Measurements from ENCODE around the gene RIMS1.

Gene RIMS1, protein sequence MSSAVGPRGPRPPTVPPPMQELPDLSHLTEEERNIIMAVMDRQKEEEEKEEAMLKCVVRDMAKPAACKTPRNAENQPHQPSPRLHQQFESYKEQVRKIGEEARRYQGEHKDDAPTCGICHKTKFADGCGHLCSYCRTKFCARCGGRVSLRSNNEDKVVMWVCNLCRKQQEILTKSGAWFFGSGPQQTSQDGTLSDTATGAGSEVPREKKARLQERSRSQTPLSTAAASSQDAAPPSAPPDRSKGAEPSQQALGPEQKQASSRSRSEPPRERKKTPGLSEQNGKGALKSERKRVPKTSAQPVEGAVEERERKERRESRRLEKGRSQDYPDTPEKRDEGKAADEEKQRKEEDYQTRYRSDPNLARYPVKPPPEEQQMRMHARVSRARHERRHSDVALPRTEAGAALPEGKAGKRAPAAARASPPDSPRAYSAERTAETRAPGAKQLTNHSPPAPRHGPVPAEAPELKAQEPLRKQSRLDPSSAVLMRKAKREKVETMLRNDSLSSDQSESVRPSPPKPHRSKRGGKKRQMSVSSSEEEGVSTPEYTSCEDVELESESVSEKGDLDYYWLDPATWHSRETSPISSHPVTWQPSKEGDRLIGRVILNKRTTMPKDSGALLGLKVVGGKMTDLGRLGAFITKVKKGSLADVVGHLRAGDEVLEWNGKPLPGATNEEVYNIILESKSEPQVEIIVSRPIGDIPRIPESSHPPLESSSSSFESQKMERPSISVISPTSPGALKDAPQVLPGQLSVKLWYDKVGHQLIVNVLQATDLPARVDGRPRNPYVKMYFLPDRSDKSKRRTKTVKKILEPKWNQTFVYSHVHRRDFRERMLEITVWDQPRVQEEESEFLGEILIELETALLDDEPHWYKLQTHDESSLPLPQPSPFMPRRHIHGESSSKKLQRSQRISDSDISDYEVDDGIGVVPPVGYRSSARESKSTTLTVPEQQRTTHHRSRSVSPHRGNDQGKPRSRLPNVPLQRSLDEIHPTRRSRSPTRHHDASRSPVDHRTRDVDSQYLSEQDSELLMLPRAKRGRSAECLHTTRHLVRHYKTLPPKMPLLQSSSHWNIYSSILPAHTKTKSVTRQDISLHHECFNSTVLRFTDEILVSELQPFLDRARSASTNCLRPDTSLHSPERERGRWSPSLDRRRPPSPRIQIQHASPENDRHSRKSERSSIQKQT (N-terminal part only)

GRCh38 chr6:71886184-71887005 is at the start of gene RIMS1:
Gene RIMS1 (plus strand): TSS chr6:71886550. CDS start chr6:71887024, 474 bp downstream.
- Histone ChIP-seq H3K4me2 (ENCODE audit: low read length) (no peak within 1 kb of the TSS), H4K20me1 (ENCODE audit: insufficient read depth, low read length) (no peaks in the 10 kb centered on the region), H3K79me2 (ENCODE audit: low read length) (no peaks in the 10 kb centered on the region), H3K9ac (ENCODE audit: low read length) (no peak within 1 kb of the TSS), H3K36me3 (replicated peaks; ENCODE audit: low read depth, low read length) (no peaks in the 10 kb centered on the region), H3K4me3 (ENCODE audit: low read length) (no peak within 1 kb of the TSS), H3K4me1 (ENCODE audit: low read length) (no peaks in the 10 kb centered on the region), H2AFZ (ENCODE audit: low read depth, low read length) (no peak within 1 kb of the TSS), H3K27me3 (ENCODE audit: low read depth, low read length) (no peaks in the 10 kb centered on the region), H3K27ac (ENCODE audit: low read length) (no peak within 1 kb of the TSS), H3K9me3 (ENCODE audit: insufficient read depth, low read length) (no peaks in the 10 kb centered on the region)
- TF ChIP-seq EZH2phosphoT487 (IDR thresholded peaks at IDR 0.05; ENCODE audit: low read depth) = no peak
- TF ChIP-seq, protein P1, sequence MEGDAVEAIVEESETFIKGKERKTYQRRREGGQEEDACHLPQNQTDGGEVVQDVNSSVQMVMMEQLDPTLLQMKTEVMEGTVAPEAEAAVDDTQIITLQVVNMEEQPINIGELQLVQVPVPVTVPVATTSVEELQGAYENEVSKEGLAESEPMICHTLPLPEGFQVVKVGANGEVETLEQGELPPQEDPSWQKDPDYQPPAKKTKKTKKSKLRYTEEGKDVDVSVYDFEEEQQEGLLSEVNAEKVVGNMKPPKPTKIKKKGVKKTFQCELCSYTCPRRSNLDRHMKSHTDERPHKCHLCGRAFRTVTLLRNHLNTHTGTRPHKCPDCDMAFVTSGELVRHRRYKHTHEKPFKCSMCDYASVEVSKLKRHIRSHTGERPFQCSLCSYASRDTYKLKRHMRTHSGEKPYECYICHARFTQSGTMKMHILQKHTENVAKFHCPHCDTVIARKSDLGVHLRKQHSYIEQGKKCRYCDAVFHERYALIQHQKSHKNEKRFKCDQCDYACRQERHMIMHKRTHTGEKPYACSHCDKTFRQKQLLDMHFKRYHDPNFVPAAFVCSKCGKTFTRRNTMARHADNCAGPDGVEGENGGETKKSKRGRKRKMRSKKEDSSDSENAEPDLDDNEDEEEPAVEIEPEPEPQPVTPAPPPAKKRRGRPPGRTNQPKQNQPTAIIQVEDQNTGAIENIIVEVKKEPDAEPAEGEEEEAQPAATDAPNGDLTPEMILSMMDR (IDR thresholded peaks at IDR 0.05; ENCODE audit: low read depth, low read length) = no peak

DNA sequence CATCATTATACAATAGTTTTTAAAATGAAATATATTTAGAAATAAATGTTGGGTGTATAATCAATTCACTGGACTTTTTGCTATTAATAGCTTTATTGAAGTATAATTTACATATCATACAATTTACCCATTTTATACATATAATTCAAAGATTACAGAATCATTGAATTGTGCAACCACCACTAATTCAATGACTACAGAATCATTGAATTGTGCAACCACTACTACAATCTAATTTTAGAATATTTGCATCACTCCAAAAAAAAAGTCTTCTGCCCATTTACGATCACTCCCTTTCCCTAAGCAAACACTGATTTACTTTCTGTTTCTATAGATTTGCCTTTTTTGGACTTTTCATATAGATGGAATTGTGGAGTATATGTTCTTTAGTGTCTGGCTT is 35.1 kb upstream of the RIMS1 start:
- Histone ChIP-seq H3K4me2 (ENCODE audit: low read length) (no peak overlapping the region), H3K4me1 (ENCODE audit: low read length) (no peaks in the 10 kb centered on the region), H3K36me3 (replicated peaks; ENCODE audit: low read depth, low read length) (no peaks in the 10 kb centered on the region), H2AFZ (ENCODE audit: low read depth, low read length) (no peak overlapping the region), H3K9ac (ENCODE audit: low read length) (no peak overlapping the region), H4K20me1 (ENCODE audit: insufficient read depth, low read length) (no peaks in the 10 kb centered on the region), H3K79me2 (ENCODE audit: low read length) (no peaks in the 10 kb centered on the region), H3K4me3 (ENCODE audit: low read length) (no peak overlapping the region), H3K27me3 (ENCODE audit: low read depth, low read length) (no peaks in the 10 kb centered on the region), H3K9me3 (ENCODE audit: insufficient read depth, low read length) (no peaks in the 10 kb centered on the region), H3K27ac (ENCODE audit: low read length) (no peak overlapping the region)
- no peak for TF ChIP-seq EZH2phosphoT487 (IDR thresholded peaks at IDR 0.05; ENCODE audit: low read depth)
- TF ChIP-seq, protein P1 (IDR thresholded peaks at IDR 0.05; ENCODE audit: low read depth, low read length) = no peak

- Histone ChIP-seq H3K4me1 (ENCODE audit: low read length) (no peaks in the 10 kb centered on the region), H4K20me1 (ENCODE audit: insufficient read depth, low read length) (no peaks in the 10 kb centered on the region), H3K27ac (ENCODE audit: low read length) (no peak overlapping the region), H3K9ac (ENCODE audit: low read length) (no peak overlapping the region), H3K79me2 (ENCODE audit: low read length) (no peaks in the 10 kb centered on the region), H3K36me3 (replicated peaks; ENCODE audit: low read depth, low read length) (no peaks in the 10 kb centered on the region), H2AFZ (ENCODE audit: low read depth, low read length) (0 out of 2 replicates have a peak overlapping the region, but pooled peaks have one; percentile 7), H3K9me3 (ENCODE audit: insufficient read depth, low read length) (no peaks in the 10 kb centered on the region), H3K4me3 (ENCODE audit: low read length) (no peak overlapping the region), H3K4me2 (ENCODE audit: low read length) (no peak overlapping the region), H3K27me3 (ENCODE audit: low read depth, low read length) (no peaks in the 10 kb centered on the region)
- TF ChIP-seq EZH2phosphoT487 (IDR thresholded peaks at IDR 0.05; ENCODE audit: low read depth) = no peak
- TF ChIP-seq, protein P1 (IDR thresholded peaks at IDR 0.05; ENCODE audit: low read depth, low read length) = no peak
Measured at GRCh38 chr6:71852948-71853347, 33.4 kb upstream of the RIMS1 start.

Measured in OCI-LY3 (cell line).